NCI-H1417 treated with DMSO at 0.1 percent for 48 hours (cell line): ENCODE data around the gene ZFP90.
"Not testable (repeated sequence)": the region's sequence is repeated elsewhere in the genome, so short reads cannot be mapped to it uniquely, and the experiment has no call there.

ENCODE experiments used
- DNase-seq: peaks from one replicate; lab custom pipeline; 2025; lab: John Stamatoyannopoulos, UW

ZFP90 gene

DNA sequence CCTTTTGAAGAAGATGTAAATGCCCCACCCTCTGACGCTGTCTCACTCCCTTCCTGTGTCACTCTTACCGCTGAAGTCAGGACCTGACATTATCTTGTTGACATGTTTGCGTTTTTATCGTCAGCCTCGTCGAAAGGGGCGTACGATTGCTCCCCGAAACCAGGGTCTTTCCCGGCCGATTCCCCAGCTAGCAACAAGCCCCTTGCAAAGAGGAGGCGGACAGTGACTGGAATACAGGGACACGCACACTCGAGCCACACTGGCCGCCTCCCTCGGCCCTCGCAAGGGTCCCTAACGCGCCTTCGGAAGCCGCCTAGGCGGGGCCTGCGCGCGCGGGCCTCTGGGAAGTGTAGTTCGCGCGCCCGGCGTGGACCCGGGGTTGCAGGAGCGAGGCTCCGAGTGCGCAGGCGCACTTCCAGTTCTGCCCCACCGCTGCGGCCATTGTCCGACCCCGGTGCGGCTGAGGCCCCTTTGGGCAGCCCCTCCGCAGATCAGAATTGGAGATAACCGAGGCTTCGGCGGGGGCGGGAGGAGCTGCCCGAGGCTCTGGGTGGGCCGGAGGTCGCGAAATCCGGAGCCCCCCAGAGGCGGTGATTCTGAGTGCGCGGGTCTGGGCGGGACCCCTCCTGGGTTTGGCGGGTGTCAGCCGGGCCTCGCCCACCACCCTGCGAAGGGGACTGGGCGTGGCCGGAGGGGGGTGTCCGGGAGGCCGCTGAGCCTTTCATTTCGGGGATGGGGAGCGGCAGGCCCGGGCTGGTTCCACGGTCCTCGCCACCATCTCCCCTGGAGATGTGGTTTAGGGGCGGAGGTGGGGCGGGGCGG lies at the start of gene ZFP90:
Gene ZFP90, plus strand, starts transcription at position 412 of the 822 bp plus-strand sequence. CDS start 502 bp downstream, outside the sequence.
- DNase-seq, result no peak

DNA sequence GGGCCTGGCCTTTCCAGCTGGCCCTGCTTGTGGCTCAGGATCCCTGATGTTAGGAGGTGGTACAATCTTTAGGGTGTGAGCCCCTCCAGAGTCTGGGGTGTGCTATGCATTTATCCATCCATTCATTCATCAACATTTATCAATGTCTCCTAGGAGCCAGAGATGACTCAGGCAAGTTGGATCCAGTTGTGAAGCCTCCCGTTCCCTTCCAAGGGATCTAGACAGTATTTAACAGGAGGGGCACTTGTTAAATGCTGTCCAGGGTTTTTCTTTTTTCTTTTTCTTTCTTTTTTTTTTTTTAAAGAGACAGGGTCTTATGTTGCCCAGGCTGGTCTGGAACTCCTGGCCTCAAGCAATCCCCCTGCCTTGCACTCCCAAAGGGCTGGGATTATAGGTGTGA lies 48.7 kb upstream of the ZFP90 start:
- no peak for DNase-seq

DNA sequence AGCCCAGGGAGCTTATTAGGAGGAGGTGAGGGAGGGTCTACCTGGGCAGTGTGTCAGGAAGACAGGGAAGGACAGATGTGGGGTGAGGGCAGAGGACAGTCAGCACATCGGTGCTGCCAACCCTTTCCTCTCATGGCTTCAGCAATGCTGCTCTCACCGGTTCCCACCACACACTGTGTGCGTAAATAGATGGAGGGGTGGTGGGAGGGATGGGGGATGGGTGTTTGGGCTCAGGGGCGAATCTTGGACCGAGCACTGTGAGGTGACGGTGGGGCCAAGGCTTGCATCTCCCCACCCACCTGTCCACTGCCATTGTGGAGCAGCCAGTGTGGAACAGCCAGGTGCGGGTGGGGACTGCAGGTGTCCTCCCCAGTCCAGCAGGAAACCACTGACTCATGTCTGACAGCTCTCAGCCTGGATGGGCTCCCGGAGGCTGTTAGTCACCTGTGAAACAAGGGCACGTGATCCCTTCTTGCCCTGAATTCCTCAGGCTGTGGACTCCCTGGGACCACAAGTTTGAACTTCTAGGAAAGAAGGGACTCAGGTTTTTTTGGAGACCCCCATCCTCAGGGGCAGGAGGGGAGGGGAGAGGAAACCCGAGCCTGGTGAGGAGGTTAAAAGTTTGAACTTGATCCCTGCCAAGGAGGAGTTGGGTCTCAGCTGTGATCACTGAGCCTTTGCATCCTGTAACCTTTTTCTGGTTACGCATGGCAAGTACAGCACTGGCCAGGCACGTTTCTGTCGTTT lies 48.1 kb upstream of the ZFP90 start:
- DNase-seq, result no peak

DNA sequence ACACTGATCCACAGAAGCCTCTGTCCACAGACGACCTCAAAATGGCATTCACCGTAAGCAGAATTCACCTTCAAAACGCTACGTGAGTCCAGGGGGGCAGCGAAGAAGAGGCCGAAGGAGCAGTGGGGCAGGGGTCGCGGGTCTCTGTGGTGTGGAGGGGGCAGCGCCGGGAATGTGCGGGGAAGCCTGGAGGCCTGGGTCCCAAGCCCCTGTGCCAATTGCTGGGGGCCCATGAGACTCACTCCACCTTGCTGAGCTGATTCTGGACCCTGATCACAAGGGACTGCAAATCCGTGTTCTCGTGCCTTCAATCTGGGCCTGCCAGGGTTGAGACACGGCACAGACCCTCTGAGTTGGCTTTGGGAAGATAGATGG lies 47.5 kb upstream of the ZFP90 start:
- DNase-seq, result no peak

DNA sequence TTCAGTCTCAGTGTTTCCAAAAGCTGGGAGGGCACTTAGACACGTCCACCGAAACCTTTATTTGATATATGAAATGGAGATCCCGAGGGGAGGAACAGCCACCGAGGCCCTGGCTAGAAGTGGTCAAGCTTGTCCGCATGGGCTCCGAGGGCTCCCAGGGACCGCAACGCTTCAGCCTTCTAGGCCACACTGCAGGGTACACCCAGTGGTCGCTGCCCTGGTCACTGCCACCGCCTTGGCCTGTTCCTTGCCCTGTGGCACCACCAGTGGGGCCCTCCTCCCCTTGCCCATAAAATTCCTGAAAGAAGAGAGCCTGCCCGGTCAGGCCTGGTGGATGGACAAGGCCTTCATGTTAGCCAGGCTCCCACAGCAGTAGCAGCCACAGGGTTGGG lies 46.9 kb upstream of the ZFP90 start:
- DNase-seq, result no peak

DNA sequence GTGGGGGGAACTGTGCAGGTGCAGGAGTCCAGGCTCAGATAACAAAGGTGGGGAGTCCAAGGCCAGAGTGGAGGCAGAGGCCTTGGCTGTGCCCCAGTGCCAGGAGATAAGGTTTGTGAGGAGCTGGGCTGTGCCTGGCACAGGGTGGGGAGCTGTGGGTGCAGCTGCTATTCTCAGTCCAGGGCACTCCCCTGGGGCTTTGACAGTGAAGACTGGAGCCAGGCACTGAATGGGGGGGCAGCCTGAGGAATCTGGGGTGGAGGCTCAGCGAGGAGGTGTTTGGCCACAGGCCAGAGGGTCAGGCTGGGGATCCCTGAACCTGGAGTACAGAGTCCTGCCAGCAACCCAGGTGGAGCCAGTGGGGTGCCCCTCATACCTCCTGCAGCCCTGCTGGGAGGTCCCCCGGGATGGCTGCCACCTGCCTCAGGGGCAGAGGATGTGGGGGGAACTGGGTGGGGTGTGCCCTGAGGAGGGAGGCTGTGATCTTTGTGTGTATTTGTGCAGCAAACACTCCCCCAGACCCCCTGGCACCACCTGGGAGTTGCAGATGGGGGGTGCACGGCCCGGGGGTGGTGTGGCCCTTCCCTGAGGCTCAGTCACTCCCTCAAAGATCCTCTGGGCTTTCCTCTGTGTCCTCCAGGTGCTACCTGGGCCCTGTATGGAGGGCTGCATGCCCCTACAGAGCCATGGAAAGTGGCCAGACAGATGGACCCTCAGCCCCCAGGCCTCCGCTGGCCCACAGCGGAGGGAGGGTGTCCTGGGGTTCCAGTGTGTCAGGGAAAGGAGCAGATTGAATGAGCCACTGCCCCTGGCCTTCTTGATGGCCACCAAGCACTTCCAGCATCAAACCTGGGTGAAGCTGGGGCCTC lies 46.3 kb upstream of the ZFP90 start:
- no peak for DNase-seq

DNA sequence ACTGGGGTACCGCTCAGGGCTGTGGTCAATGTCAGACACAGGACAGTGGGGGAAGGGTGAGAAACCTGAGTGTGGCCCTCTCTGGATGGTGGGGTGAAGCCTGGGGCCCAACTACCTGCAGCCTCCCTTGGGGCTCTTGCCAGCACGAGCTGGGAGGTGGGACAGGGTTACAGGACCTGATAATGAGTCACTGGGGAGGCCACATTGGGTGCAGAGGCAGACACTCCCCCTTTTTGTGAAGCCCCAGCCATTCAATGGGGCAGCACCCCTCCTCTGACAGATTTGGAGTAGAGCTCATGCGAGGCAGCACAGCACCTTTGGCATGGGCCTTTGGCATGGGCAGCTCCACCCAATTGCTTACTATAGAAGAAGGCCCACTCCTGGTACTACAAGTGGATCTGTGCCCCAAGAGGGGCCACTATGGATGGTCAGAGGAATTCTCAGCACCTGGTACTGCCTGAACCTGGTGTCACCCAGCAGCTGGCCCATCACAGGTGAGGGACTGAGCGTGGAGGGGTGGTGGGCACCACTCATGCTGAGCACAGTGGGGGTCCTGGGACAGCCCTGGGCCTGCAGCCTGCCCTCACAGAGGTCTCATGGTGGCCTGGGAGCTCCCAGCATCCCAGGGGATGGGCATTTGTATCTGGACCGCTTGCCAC lies 45.5 kb upstream of the ZFP90 start:
- no peak for DNase-seq

DNA sequence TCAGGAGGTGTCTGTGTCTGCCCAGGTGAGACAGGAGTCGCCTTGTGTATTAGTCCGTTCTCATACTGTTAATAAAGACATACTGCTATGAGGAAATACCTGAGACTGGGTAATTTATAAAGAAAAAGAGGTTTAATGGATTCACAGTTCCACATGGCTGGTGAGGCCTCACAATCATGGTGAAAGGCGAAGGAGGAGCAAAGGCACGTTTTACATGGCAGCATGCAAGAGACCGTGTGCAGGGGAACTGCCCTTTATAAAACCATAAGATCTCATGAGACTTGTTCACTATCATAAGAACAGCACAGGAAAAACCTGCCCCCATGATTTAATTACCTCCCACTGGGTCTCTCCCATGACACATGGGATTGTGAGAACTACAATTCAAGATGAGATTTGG lies 44.8 kb upstream of the ZFP90 start:
- DNase-seq, result not testable (repeated sequence)

DNA sequence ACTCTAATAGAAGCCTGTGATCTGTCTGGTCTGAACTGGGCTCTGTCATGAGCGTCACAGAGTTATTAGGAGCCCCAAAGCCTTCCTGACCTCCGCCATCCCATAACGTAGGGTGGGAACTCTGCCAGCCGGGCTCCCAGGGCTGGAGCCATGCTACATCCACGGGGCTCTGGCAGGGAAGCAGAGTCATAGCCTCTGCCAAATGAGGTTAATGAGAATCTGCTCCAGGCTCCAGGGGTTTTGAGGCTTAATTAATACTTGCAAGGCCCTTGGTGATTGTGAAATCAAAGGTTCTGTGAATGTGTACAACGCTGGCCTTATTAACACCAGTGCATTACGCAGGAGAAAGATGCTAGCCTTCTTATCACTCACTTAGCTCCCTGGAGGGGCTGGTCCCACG lies 42.4 kb upstream of the ZFP90 start:
- no peak for DNase-seq

DNA sequence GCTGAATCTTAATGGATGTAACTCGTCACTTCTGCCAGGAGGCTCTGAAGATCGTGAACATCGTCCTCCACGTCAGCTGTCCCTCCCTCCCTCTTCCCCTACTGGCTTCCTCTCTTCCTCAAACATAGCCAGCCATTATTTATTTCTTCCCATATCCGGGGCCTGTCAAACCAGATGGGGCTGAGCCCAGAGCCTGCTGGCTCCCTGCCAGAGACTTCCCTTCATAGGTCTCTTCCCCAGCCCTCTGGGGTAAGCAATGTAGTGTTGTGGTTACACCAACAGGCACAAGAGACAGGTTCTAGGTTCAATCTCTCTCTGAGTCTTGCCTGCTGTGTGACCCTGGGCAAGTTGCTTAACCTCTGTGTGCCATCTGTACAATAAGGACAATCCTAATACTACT lies 40.1 kb upstream of the ZFP90 start:
- no peak for DNase-seq

DNA sequence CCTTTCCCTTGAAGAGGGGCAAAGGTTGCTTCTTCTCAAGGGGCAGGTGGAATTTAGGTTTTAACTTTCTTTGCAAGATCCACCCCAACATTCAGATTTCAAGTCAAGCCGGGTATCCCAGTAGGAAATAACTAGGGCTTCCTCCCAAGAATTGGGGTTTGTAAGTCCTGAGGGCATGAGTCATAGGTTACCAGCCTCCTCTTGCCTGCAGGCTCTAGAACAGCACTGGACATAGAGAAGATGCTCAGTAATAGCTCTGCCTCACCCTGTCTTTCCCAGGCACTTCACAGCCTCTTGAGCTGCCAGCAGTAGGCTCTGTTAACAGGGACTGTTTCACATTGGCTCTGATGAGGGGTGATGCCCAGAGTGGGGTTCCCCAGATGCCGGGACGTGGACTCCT lies 35.8 kb upstream of the ZFP90 start:
- no peak for DNase-seq

DNA sequence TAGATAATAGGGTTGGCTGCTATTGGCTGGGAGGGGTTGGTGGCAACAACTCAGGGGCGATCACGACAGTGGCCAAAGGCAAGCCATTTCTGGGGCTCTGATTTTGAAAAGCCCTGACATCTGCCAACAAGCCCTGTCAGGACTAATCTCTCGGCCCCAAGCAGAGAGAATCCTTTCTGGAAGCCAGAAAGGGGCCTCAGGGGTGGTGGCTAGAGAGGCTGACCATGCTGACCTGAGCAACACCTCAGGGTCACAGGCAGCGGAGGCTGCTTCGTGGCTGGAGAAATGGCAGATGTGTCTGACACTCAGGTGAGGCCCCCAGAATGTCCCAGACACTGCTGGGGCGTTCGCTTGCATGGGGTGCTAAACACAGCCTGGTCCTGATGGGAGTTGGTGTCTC lies 35.0 kb upstream of the ZFP90 start:
- no peak for DNase-seq

DNA sequence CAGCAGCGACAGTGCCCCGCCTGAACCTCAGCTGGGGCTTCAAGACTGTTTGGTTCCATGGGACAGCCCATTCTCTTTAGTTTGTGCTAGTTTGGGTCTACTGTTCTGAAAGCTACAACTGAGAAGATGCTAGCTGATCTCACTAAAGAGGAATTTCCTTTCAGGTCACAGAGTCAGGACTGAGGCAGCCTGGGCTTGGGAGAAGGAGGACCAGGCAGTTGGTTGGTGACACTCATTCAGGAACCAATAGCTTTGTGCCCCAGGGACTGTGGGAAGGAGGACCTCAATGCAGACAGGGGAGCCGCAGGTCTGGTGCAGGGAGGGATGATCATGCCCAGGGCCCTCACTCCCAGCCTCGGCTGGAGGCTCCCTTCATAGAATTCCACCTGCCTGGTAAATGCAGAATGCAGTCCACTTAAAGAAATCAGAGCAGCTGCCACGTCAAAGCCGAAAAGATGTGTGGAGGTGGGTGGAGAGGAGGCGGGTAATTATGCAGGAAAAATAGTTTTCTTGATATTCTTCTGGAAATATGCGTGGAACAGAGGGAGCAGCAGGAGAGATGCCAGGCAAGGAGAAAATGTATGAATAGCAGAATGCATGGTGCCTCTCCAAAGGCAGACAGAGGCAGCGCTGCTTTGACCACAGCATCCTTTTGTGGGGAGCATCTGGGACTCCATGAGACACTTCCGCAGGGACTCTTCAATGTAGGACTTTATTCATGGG lies 32.6 kb upstream of the ZFP90 start:
- DNase-seq, result no peak

DNA sequence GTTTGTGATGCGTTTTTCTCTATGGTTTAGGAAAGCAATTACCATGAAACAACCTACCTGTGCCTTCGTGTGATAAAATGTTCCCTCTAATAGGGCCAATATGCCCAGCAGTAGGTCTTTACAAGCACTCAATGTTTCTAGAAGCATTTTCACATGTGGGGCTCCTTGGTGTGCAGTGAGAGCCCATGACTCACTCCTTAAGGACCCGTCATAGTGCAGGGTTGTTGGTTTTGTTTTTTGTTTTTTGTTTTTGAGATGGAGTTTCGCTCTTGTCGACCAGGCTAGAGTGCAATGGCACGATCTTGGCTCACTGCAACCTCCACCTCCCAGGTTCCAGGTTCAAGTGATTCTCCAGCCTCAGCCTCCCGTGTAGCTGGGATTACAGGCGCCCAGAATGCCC lies 31.1 kb upstream of the ZFP90 start:
- DNase-seq, result no peak

DNA sequence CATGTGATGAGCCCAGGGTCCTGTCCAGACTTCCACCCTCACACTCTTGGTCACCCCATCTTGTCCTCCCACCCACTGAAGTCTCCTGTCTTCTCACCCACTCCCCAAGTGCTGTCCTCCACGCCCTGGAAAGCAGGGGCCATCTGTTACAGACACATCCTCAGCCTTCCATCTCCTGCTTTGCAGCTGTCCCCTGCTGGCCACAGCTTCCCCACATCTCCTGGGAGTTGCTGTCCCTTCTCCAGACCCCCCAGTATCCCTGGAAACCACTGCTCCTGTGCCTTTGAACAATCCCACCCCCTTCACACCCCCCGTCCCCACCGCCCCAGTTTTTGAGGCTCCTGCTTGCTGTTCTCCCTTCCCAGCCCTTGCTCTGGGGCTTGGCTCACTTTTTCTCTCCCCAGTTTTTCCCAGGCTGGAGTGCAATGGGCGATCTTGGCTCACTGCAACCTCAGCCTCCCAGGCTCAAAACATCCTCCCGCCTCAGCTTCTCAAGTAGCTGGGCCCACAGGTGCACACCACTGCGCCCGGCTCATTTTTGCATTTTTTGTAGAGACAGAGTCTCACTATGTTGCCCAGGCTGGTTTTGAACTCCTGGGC lies 30.4 kb upstream of the ZFP90 start:
- no peak for DNase-seq

DNA sequence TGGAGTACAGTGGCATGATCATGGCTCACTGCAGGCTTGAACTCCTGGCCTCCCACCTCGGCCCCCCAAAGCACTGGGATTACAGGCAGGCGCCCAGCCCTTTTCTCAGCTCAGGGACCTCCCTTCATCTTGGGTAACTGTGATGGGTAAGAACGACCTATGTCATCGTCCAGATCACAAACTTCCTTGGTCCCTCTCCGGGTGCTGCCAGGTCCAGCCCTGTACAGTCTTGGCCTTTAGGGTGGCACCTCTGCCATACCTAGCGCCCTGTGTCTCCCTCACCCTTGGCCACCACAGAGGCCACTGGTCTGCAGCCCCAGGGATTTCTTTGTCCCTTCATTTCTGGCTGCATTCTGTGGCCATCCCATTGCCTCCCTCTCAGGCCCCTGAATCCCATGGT lies 29.7 kb upstream of the ZFP90 start:
- no peak for DNase-seq

DNA sequence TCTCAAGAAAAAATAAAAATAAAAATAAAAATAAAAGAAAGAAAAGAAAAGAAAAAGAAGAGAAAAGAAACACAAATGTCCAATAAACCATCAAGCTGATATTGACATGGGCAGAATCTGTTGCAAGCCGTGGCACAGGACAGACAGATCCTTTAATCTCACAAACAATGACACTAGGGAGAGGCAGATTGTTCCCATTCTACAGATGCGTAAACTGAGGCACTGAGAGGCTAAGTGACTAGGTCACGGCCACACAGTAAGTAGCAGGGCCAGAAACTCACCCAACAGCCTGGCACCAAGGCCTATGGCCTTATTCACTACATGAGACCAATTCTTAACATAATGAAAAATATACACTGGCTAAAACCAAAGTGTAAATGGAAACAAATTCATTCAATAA lies 28.3 kb upstream of the ZFP90 start:
- DNase-seq, result no peak

DNA sequence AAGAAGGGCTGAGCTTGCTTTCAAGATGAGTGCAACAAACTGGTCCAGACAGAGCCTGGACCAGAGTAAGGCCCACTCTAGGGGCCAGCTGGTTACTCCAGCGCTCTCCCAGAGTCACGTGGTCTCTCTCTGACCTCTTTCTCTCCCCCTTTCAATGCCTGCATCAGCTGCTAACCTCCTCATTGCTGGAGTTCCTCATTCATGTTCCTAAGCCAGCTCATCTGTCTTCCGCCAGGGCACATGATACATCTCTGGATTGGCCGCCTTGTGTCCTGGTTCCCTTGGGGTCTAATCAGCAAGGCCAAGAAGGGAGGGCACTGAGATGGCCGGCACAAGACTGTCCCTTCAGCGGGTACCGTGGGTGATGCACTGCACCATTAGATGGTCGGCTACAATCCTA lies 26.9 kb upstream of the ZFP90 start:
- no peak for DNase-seq

DNA sequence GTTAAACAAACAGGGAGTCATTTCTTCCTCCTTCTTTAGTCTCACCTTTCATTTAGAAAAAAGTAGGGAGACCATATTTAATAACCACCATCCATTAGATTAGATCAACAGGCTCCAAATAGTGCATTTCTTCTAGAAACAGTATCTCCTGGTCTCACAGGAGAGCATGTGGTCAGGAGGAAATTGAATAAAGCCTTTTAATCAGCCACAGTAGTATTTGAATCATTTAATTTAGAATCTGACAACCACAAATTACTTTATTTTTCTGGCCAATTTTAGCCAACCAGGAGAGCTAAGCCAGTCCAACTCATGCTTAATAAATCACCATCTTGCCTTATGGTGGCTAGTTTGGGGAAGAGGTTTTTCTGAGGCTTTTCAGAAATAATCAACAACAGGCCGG lies 26.3 kb upstream of the ZFP90 start:
- DNase-seq, result no peak

DNA sequence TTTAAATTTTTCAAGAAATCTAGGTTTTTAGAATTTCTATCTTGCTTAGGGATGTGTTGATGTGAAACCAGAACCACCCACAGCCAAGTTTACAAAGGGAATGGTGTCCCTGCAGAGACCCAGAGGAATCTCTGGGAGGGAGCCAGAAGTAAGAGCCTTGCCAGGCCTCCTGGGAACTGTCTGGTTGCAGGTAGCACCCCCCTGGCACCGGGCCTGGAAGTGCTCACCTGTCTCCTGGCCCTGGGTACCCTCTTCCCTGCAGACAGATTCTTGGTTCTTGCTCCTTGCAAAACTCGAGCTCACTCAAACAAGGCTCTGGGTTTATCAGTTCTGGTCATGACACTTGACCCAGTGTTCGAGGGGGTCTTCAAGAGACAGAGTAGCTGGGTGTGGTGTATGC lies 24.6 kb upstream of the ZFP90 start:
- DNase-seq, result no peak

DNA sequence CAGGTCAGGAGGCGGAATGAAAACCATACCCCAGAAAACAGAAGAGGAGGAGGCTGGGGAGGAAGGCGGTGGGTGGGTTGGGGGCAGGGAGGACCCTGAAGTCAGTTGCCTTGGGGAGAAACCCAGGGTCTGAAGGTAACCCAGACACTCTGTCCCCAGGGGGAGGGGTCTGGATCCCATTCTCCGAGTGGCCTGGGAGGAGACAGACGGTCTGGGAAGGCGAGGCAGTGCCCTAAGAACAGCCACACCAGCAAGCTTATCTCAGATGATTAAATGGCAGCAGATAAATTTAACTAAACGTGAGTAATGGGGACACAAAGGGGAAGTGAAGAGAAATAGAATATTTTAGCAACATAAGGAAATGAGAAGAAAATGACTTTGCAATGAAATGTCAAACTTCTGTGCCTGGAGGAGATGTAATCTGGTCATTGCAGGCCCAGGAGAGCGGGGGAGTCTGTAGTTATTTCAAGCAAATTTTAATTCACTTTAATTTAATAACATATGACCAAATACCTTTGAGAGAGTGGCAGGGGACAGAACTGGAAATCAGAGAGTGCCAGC lies 21.4 kb upstream of the ZFP90 start:
- DNase-seq, result no peak
